Measurements from ENCODE around the gene PSPN.
"Not testable (repeated sequence)": the region's sequence is repeated elsewhere in the genome, so short reads cannot be mapped to it uniquely, and the experiment has no call there.

DNA sequence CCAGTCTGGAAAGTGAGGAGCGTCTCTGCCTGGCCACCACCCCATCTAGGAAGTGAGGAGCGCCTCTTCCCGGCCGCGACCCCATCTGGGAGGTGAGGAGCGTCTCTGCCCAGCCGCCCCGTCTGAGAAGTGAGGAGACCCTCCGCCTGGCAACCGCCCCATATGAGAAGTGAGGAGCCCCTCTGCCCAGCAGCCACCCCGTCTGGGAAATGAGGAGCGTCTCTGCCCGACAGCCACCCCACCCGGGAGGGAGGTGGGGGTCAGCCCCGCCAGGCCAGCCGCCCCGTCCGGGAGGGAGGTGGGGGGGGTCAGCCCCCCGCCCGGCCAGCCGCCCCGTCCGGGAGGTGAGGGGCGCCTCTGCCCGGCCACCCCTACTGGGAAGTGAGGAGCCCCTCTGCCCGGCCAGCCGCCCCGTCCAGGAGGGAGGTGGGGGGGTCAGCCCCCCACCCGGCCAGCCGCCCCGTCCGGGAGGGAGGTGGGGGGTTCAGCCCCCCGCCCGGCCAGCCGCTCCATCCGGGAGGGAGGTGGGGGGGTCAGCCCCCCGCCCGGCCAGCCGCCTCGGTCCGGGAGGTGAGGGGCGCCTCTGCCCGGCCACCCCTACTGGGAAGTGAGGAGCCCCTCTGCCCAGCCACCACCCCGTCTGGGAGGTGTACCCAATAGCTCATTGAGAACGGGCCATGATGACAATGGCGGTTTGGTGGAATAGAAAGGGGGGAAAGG is 20.3 kb downstream of the PSPN start:
- TF ChIP-seq, protein P1, sequence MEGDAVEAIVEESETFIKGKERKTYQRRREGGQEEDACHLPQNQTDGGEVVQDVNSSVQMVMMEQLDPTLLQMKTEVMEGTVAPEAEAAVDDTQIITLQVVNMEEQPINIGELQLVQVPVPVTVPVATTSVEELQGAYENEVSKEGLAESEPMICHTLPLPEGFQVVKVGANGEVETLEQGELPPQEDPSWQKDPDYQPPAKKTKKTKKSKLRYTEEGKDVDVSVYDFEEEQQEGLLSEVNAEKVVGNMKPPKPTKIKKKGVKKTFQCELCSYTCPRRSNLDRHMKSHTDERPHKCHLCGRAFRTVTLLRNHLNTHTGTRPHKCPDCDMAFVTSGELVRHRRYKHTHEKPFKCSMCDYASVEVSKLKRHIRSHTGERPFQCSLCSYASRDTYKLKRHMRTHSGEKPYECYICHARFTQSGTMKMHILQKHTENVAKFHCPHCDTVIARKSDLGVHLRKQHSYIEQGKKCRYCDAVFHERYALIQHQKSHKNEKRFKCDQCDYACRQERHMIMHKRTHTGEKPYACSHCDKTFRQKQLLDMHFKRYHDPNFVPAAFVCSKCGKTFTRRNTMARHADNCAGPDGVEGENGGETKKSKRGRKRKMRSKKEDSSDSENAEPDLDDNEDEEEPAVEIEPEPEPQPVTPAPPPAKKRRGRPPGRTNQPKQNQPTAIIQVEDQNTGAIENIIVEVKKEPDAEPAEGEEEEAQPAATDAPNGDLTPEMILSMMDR (CRISPR knock-in tag; IDR thresholded peaks at IDR 0.05) = not testable (repeated sequence)
- not testable (repeated sequence) for TF ChIP-seq TOE1 (CRISPR knock-in tag; IDR thresholded peaks at IDR 0.05); IRX3 (CRISPR knock-in tag; IDR thresholded peaks at IDR 0.05; ENCODE audit: borderline replicate concordance, low read depth); SOX6 (IDR thresholded peaks at IDR 0.05); SOX6 (CRISPR knock-in tag; IDR thresholded peaks at IDR 0.05); MXI1 (IDR thresholded peaks at IDR 0.05; ENCODE audit: borderline replicate concordance, low read depth, low read length); HES4 (CRISPR knock-in tag; IDR thresholded peaks at IDR 0.05; ENCODE audit: borderline replicate concordance); PRDM15 (CRISPR knock-in tag; IDR thresholded peaks at IDR 0.05)

Data from HepG2 (cell line).